ENCODE data around the gene STOML1. TPM values are rescaled to one million over a fixed set of nuclear protein-coding genes. Genes with fewer than 3 reads are reported as not detected.

Gene STOML1
- total and polyA plus RNA-seq, 10 of the 15 experiments (the other 5 are each of a cell fraction or from before 2014, with no cell fraction given): 0.14 to 13.6 (median 8.3) TPM

- TF ChIP-seq, protein P1, sequence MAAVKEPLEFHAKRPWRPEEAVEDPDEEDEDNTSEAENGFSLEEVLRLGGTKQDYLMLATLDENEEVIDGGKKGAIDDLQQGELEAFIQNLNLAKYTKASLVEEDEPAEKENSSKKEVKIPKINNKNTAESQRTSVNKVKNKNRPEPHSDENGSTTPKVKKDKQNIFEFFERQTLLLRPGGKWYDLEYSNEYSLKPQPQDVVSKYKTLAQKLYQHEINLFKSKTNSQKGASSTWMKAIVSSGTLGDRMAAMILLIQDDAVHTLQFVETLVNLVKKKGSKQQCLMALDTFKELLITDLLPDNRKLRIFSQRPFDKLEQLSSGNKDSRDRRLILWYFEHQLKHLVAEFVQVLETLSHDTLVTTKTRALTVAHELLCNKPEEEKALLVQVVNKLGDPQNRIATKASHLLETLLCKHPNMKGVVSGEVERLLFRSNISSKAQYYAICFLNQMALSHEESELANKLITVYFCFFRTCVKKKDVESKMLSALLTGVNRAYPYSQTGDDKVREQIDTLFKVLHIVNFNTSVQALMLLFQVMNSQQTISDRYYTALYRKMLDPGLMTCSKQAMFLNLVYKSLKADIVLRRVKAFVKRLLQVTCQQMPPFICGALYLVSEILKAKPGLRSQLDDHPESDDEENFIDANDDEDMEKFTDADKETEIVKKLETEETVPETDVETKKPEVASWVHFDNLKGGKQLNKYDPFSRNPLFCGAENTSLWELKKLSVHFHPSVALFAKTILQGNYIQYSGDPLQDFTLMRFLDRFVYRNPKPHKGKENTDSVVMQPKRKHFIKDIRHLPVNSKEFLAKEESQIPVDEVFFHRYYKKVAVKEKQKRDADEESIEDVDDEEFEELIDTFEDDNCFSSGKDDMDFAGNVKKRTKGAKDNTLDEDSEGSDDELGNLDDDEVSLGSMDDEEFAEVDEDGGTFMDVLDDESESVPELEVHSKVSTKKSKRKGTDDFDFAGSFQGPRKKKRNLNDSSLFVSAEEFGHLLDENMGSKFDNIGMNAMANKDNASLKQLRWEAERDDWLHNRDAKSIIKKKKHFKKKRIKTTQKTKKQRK (IDR thresholded peaks at IDR 0.05; ENCODE audit: low read depth, low read length): no peak
- TF ChIP-seq, protein P2, sequence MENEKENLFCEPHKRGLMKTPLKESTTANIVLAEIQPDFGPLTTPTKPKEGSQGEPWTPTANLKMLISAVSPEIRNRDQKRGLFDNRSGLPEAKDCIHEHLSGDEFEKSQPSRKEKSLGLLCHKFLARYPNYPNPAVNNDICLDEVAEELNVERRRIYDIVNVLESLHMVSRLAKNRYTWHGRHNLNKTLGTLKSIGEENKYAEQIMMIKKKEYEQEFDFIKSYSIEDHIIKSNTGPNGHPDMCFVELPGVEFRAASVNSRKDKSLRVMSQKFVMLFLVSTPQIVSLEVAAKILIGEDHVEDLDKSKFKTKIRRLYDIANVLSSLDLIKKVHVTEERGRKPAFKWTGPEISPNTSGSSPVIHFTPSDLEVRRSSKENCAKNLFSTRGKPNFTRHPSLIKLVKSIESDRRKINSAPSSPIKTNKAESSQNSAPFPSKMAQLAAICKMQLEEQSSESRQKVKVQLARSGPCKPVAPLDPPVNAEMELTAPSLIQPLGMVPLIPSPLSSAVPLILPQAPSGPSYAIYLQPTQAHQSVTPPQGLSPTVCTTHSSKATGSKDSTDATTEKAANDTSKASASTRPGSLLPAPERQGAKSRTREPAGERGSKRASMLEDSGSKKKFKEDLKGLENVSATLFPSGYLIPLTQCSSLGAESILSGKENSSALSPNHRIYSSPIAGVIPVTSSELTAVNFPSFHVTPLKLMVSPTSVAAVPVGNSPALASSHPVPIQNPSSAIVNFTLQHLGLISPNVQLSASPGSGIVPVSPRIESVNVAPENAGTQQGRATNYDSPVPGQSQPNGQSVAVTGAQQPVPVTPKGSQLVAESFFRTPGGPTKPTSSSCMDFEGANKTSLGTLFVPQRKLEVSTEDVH (IDR thresholded peaks at IDR 0.05; ENCODE audit: low read depth, partially characterized antibody): no peak
- TF ChIP-seq CEBPB (IDR thresholded peaks at IDR 0.05; ENCODE audit: borderline replicate concordance in 1 of 2, low read depth in 2 of 2, low read length in 2 of 2) (no peak), MAX (IDR thresholded peaks at IDR 0.05; ENCODE audit: low read depth, low read length) (peak; percentile 43; the same call in 1 of the 2 replicates), PAX8 (IDR thresholded peaks at IDR 0.05) (no peak), MTA2 (IDR thresholded peaks at IDR 0.05; ENCODE audit: low read depth) (peak; percentile 11; the same call in 1 of the 2 replicates), MXI1 (IDR thresholded peaks at IDR 0.05; ENCODE audit: low read depth, low read length) (peak; percentile 50), SUZ12 (IDR thresholded peaks at IDR 0.05; ENCODE audit: unreplicated experiment) (no peak), SPI1 (IDR thresholded peaks at IDR 0.05; ENCODE audit: borderline replicate concordance, insufficient read depth, low read depth, low read length) (no peak), ZNF622 (IDR thresholded peaks at IDR 0.05) (no peak), RUNX3 (IDR thresholded peaks at IDR 0.05; ENCODE audit: low read length) (peak; percentile 68), TCF12 (IDR thresholded peaks at IDR 0.05; ENCODE audit: low read depth, low read length) (0 out of 2 replicates have a peak, but pooled peaks have one; percentile 35), HDAC2 (IDR thresholded peaks at IDR 0.05) (no peak), ZNF207 (IDR thresholded peaks at IDR 0.05; ENCODE audit: borderline replicate concordance) (no peak), ETV6 (conservative IDR thresholded peaks at IDR 0.05 in 1 of 2, IDR thresholded peaks at IDR 0.05 in 1 of 2; ENCODE audit: borderline replicate concordance in 1 of 2, low read depth in 1 of 2) (no peak), POU2F2 (IDR thresholded peaks at IDR 0.05; ENCODE audit: borderline replicate concordance, low read depth, low read length) (peak; percentile 85; the same call in 2 of the 3 replicates), EP300 (IDR thresholded peaks at IDR 0.05; ENCODE audit: borderline replicate concordance in 1 of 2, control insufficient read depth in 1 of 2, low read depth in 2 of 2, low read length in 2 of 2) (0 out of 4 replicates have a peak, but pooled peaks of 1 of the 2 experiments have one; percentile 35)
- TF ChIP-seq, protein P3, sequence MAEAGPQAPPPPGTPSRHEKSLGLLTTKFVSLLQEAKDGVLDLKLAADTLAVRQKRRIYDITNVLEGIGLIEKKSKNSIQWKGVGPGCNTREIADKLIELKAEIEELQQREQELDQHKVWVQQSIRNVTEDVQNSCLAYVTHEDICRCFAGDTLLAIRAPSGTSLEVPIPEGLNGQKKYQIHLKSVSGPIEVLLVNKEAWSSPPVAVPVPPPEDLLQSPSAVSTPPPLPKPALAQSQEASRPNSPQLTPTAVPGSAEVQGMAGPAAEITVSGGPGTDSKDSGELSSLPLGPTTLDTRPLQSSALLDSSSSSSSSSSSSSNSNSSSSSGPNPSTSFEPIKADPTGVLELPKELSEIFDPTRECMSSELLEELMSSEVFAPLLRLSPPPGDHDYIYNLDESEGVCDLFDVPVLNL (IDR thresholded peaks at IDR 0.05; ENCODE audit: low read depth, low read length): no peak
- TF ChIP-seq, protein P4, sequence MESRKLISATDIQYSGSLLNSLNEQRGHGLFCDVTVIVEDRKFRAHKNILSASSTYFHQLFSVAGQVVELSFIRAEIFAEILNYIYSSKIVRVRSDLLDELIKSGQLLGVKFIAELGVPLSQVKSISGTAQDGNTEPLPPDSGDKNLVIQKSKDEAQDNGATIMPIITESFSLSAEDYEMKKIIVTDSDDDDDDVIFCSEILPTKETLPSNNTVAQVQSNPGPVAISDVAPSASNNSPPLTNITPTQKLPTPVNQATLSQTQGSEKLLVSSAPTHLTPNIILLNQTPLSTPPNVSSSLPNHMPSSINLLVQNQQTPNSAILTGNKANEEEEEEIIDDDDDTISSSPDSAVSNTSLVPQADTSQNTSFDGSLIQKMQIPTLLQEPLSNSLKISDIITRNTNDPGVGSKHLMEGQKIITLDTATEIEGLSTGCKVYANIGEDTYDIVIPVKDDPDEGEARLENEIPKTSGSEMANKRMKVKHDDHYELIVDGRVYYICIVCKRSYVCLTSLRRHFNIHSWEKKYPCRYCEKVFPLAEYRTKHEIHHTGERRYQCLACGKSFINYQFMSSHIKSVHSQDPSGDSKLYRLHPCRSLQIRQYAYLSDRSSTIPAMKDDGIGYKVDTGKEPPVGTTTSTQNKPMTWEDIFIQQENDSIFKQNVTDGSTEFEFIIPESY (IDR thresholded peaks at IDR 0.05): no peak
Observed at GRCh38 chr15:73965758-73966113, 26.4 kb downstream of the STOML1 start (continued).
